Liver (tissue), 3 donors: ENCODE measurements around the gene TNFSF12.

Experiments used
- EGR1 ChIP-seq, 2 donors: IDR thresholded peaks; 2 replicates each; pipeline ENCODE4 v1.6.1; 2016 to 2018; ENCODE audit warnings: antibody characterized with exemption in 2 of 2, low read depth in 2 of 2
- HNF4A ChIP-seq, 2 donors: conservative IDR thresholded peaks; 2 replicates each; pipeline ENCODE4 v1.6.1; 2016; ENCODE audit warnings: antibody characterized with exemption in 2 of 2, mild to moderate bottlenecking in 2 of 2
- RAD21 ChIP-seq, 2 donors: IDR thresholded peaks; 2 replicates each; pipeline ENCODE4 v1.6.1; 2016; ENCODE audit warnings: antibody characterized with exemption in 2 of 2, mild to moderate bottlenecking in 2 of 2
- SP1 ChIP-seq: IDR thresholded peaks from 2 replicates; pipeline ENCODE4 v1.6.1; 2018; ENCODE audit warnings: antibody characterized with exemption, mild to moderate bottlenecking
- TF ChIP-seq, protein P1 (sequence below): fragments of 150-350 bp; IDR thresholded peaks from 2 replicates; pipeline ENCODE4 v1.5.1; 2017; ENCODE audit warnings: improper control_type of control experiment, low read depth, low read length; ENCODE audit not compliant: missing input control
- donor health status: healthy.
- donor health status: healthy.

DNA sequence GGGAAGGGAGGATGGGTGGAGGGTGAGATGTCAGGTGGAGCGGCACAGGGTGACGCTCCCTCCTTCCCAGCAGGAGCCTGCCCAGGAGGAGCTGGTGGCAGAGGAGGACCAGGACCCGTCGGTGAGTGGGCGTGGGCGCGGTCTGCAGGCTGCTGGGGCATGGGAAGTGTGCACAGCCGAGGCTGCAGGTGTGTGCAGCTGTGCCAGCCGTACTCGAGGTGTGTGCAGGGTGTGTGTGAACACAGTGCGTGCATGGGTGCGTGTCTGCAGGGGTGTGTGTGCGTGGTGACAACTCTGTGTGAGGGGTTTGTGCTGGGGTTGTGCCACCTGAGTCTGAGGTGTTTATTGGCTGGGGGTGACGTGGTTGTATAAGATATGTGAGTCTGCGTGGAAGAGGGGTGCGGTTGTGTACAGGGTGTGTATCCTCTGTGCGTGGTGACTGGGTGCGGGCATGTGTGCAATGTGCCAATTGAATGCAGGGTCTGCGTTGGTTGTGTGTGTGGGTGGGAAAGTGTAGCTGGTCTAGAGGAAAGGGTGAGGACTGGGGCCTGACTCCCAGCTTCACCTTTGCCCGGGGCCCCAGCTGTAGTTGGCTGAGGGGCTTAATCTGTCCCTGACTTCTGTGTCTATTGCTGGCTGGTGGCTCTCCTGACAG is 670 bp downstream of the TNFSF12 start:
- TF ChIP-seq, protein P1, sequence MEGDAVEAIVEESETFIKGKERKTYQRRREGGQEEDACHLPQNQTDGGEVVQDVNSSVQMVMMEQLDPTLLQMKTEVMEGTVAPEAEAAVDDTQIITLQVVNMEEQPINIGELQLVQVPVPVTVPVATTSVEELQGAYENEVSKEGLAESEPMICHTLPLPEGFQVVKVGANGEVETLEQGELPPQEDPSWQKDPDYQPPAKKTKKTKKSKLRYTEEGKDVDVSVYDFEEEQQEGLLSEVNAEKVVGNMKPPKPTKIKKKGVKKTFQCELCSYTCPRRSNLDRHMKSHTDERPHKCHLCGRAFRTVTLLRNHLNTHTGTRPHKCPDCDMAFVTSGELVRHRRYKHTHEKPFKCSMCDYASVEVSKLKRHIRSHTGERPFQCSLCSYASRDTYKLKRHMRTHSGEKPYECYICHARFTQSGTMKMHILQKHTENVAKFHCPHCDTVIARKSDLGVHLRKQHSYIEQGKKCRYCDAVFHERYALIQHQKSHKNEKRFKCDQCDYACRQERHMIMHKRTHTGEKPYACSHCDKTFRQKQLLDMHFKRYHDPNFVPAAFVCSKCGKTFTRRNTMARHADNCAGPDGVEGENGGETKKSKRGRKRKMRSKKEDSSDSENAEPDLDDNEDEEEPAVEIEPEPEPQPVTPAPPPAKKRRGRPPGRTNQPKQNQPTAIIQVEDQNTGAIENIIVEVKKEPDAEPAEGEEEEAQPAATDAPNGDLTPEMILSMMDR = no peak
- TF ChIP-seq RAD21 (IDR thresholded peaks at IDR 0.05) = no peak
- no peak for TF ChIP-seq EGR1 (IDR thresholded peaks at IDR 0.05; ENCODE audit: low read depth in 2 of 2)
- TF ChIP-seq SP1 = no peak
- no peak for TF ChIP-seq HNF4A (conservative IDR thresholded peaks at IDR 0.05)
